ENCODE measurements around the gene AKAP17A. TPM values are rescaled to one million over a fixed set of nuclear protein-coding genes. Genes with fewer than 3 reads are reported as not detected.

The AKAP17A gene
- total RNA-seq, 1 experiment from 2014 or later: 35.4 TPM

- CTCF ChIA-PET: no interaction called here
- intact Hi-C loops (cut with micrococcal nuclease): no loop called here
- H3K9ac ChIP-seq (ENCODE audit: low read length): no peak overlapping the region
Observed at GRCh38 chrX:1610736-1611135, 19.3 kb downstream of the AKAP17A start.

More at GRCh38 chrX:1610736-1611135, 19.3 kb downstream of the AKAP17A start:
- no peak overlapping the region for H3K27ac ChIP-seq (ENCODE audit: low read depth, low read length)
- TF ChIP-seq FOSL1 (IDR thresholded peaks at IDR 0.05; ENCODE audit: low read depth) (no peak), POLR2A (IDR thresholded peaks at IDR 0.05; ENCODE audit: borderline replicate concordance, extremely low read depth, insufficient read depth, insufficient read length) (no peak), ZBTB33 (IDR thresholded peaks at IDR 0.05; ENCODE audit: extremely low read depth, insufficient replicate concordance, low read length) (no peak), ZFX (IDR thresholded peaks at IDR 0.05) (no peak), ATF3 (IDR thresholded peaks at IDR 0.05) (no peak), RAD21 (IDR thresholded peaks at IDR 0.05; ENCODE audit: low read depth) (no peak), CEBPB (IDR thresholded peaks at IDR 0.05; ENCODE audit: low read depth) (no peak), MAX (IDR thresholded peaks at IDR 0.05) (no peak), SIN3A (IDR thresholded peaks at IDR 0.05; ENCODE audit: low read depth) (no peak), EZH2phosphoT487 (IDR thresholded peaks at IDR 0.05; ENCODE audit: borderline replicate concordance) (no peak), SRF (IDR thresholded peaks at IDR 0.05; ENCODE audit: low read depth) (no peak), SP1 (IDR thresholded peaks at IDR 0.05; ENCODE audit: low read depth) (no peak), EGR1 (IDR thresholded peaks at IDR 0.05; ENCODE audit: low read depth) (no peak), EZH2 (IDR thresholded peaks at IDR 0.05) (no peak), CBX3 (IDR thresholded peaks at IDR 0.05; ENCODE audit: low read depth) (no peak)
- no peaks in the 10 kb centered on the region for H3K4me1 ChIP-seq (ENCODE audit: control insufficient read depth in 1 of 2, insufficient read depth in 2 of 2, low read length in 2 of 2)
- no peak for ATAC-seq
- no peak overlapping the region for H3K4me2 ChIP-seq (ENCODE audit: low read length)
- no peaks in the 10 kb centered on the region for H3K27me3 ChIP-seq (ENCODE audit: insufficient read depth, low read length)
- H4K20me1 ChIP-seq (ENCODE audit: insufficient read depth): no peaks in the 10 kb centered on the region
- H3K9me2 ChIP-seq (ENCODE audit: insufficient read depth): no peaks in the 10 kb centered on the region
- H2AFZ ChIP-seq (ENCODE audit: low read depth, low read length, poor library complexity, severe bottlenecking): no peak overlapping the region
- H3K36me3 ChIP-seq (ENCODE audit: control insufficient read depth in 1 of 2, insufficient read depth in 2 of 2, low read length in 2 of 2): no peaks in the 10 kb centered on the region
- no peaks in the 10 kb centered on the region for H3K79me2 ChIP-seq (ENCODE audit: insufficient read depth, low read length)
- ChIA-PET POLR2A (no interaction called here), RAD21 (ENCODE audit: low non-redundant PET in 1 of 2, low total read pairs in 2 of 2, uncharacterized antibody in 2 of 2, unreplicated experiment in 2 of 2) (no interaction called here)
- BruUV-seq (replicated peaks): no TSS peak
- no peak for DNase-seq (ENCODE audit: low read depth, low spot score)
- no peak overlapping the region for H3K4me3 ChIP-seq (replicated peaks in 1 of 2; ENCODE audit: low read depth in 1 of 2, low read length in 2 of 2)
- H3K9me3 ChIP-seq (ENCODE audit: control insufficient read depth in 1 of 2, insufficient read depth in 1 of 2, low read depth in 1 of 2, low read length in 2 of 2): no peaks in the 10 kb centered on the region
